ENCODE results near the gene CDH13.

The CDH13 gene

DNA sequence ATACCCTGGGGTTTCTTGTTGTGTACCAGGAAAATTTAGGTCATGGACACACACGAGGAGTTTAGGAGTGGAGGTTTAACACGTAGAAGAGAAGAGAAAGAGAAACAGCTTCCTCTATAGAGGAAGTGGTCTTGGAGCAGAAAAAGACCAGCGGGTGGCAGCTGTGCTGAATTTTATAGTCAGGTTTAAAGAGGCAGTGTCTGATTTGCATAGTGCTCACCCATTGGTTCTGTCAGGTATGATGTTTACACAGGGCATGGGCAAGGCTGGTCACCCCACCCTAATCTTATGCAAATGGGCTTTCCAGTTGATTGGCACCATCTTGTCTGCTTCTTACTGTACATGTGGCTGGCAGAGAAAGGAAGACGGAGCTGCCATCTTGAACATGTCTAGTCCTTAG is 309.0 kb downstream of the CDH13 start:
- H2BK5ac ChIP-seq (ENCODE audit: low read length): no peak overlapping the region
- H3K4me3 ChIP-seq (ENCODE audit: low read length): no peak overlapping the region
- H3K4ac ChIP-seq (ENCODE audit: low read depth, low read length): no peak overlapping the region
- H3K56ac ChIP-seq (ENCODE audit: low read length): no peak overlapping the region
- H3K27ac ChIP-seq (ENCODE audit: low read depth, low read length): no peak overlapping the region
- no peak overlapping the region for H4K5ac ChIP-seq (ENCODE audit: low read length)
- no peaks in the 10 kb centered on the region for H3K36me3 ChIP-seq (ENCODE audit: control insufficient read depth, insufficient read depth, low read length)
- H3K9ac ChIP-seq (ENCODE audit: low read length): no peak overlapping the region
- no CpG with 5 or more reads among the region's 4 CpGs for WGBS (ENCODE audit: extremely low coverage, insufficient coverage, low lambda C conversion rate)
- H3K23ac ChIP-seq (ENCODE audit: low read length): no peak overlapping the region
- H3K79me2 ChIP-seq (ENCODE audit: control insufficient read depth, insufficient read depth, low read length): no peaks in the 10 kb centered on the region
- H4K8ac ChIP-seq (ENCODE audit: low read depth, low read length): no peak overlapping the region
- no peak overlapping the region for H2AK5ac ChIP-seq (ENCODE audit: low read length)
- no peak overlapping the region for H3K18ac ChIP-seq (ENCODE audit: low read length)
- H3K4me1 ChIP-seq (ENCODE audit: control insufficient read depth, low read depth, low read length): peaks cover 2% of the 10 kb centered on the region
- no peaks in the 10 kb centered on the region for H3K79me1 ChIP-seq (ENCODE audit: low read length)
- H2BK15ac ChIP-seq (replicated peaks; ENCODE audit: low read depth): no peak overlapping the region
- no peak overlapping the region for H2BK120ac ChIP-seq (ENCODE audit: low read depth, low read length)
- DNase-seq: no peak
- H3K4me2 ChIP-seq (ENCODE audit: low read length): no peak overlapping the region
- no peaks in the 10 kb centered on the region for H3K27me3 ChIP-seq (ENCODE audit: insufficient read depth, low read length, poor library complexity)

DNA sequence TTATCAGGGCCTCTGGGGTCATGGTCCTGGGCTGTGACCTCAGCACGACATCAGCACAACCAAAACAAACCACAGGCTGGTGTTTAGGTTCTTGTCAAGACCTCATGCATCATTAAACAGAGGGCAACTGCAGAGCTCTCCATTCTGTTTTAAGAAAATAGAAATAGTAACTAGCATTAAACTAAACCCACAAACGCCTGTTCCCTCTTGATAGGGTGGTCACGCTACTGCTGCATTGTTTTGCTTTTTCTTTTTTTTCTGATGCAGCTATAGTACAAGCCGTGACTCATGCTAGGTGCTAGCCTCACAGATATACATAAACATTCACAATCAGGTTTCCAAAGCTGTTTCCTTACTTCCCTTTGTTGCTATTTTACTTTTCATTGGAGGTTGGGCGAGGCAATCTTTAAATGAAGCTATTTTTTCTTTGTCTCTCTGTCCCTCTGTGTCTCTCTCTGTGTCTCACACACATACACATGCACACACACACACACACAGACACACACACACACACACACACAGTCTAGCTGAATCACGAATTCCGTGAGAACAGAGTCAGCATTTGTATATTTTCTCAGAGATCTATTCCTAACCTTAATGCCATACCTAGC is 310.3 kb downstream of the CDH13 start:
- Histone ChIP-seq H3K79me2 (ENCODE audit: control insufficient read depth, insufficient read depth, low read length) (no peaks in the 10 kb centered on the region), H2BK15ac (replicated peaks; ENCODE audit: low read depth) (no peak overlapping the region), H2BK5ac (ENCODE audit: low read length) (no peak overlapping the region), H3K36me3 (ENCODE audit: control insufficient read depth, insufficient read depth, low read length) (no peaks in the 10 kb centered on the region), H3K4ac (ENCODE audit: low read depth, low read length) (no peak overlapping the region), H3K27me3 (ENCODE audit: insufficient read depth, low read length, poor library complexity) (no peaks in the 10 kb centered on the region), H3K4me2 (ENCODE audit: low read length) (no peak overlapping the region), H3K18ac (ENCODE audit: low read length) (no peak overlapping the region), H3K4me3 (ENCODE audit: low read length) (no peak overlapping the region), H2BK120ac (ENCODE audit: low read depth, low read length) (no peak overlapping the region), H3K27ac (ENCODE audit: low read depth, low read length) (no peak overlapping the region), H3K23ac (ENCODE audit: low read length) (no peak overlapping the region), H3K79me1 (ENCODE audit: low read length) (no peaks in the 10 kb centered on the region), H3K56ac (ENCODE audit: low read length) (no peak overlapping the region), H4K5ac (ENCODE audit: low read length) (no peak overlapping the region), H3K4me1 (ENCODE audit: control insufficient read depth, low read depth, low read length) (peaks cover 2% of the 10 kb centered on the region), H4K8ac (ENCODE audit: low read depth, low read length) (no peak overlapping the region), H3K9ac (ENCODE audit: low read length) (no peak overlapping the region), H2AK5ac (ENCODE audit: low read length) (no peak overlapping the region)
- WGBS (ENCODE audit: extremely low coverage, insufficient coverage, low lambda C conversion rate): no CpG with 5 or more reads among the region's 7 CpGs
- DNase-seq: peak; percentile 22

DNA sequence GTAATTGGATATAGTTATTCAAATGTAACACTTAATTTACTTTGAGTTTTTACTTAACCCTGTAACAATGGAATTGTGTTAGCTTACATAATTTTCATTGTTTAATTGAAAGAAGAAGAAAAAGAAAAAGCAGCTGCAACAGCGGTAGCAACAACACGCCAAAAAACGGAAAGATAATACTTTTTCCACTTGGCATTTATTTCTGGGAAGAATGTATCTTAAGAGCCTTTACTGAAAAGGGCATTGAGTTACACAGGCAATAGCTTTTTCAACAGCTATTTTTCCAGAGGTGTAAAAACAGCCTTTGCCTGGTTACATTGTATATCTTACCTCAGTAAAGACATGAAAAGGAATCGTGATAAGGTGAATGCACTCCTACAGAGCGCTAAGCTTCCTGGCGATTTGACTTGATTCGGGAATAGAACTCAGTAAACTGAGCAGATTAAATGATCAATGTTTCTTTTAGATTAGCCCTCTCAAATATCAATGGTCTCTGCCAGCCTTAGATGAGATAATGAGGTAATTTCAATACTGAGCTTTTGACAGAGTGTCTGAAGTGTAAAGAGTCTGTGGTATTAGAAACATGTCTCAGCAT is 311.3 kb downstream of the CDH13 start:
- Histone ChIP-seq H2BK120ac (ENCODE audit: low read depth, low read length) (no peak overlapping the region), H2AK5ac (ENCODE audit: low read length) (no peak overlapping the region), H3K4me3 (ENCODE audit: low read length) (no peak overlapping the region), H3K27ac (ENCODE audit: low read depth, low read length) (no peak overlapping the region), H4K8ac (ENCODE audit: low read depth, low read length) (no peak overlapping the region), H3K36me3 (ENCODE audit: control insufficient read depth, insufficient read depth, low read length) (no peaks in the 10 kb centered on the region), H3K56ac (ENCODE audit: low read length) (no peak overlapping the region), H3K79me1 (ENCODE audit: low read length) (no peaks in the 10 kb centered on the region), H2BK5ac (ENCODE audit: low read length) (no peak overlapping the region), H3K79me2 (ENCODE audit: control insufficient read depth, insufficient read depth, low read length) (no peaks in the 10 kb centered on the region), H3K18ac (ENCODE audit: low read length) (no peak overlapping the region), H3K4me2 (ENCODE audit: low read length) (no peak overlapping the region), H4K5ac (ENCODE audit: low read length) (no peak overlapping the region), H2BK15ac (replicated peaks; ENCODE audit: low read depth) (no peak overlapping the region), H3K27me3 (ENCODE audit: insufficient read depth, low read length, poor library complexity) (no peaks in the 10 kb centered on the region), H3K23ac (ENCODE audit: low read length) (no peak overlapping the region), H3K9ac (ENCODE audit: low read length) (no peak overlapping the region), H3K4me1 (ENCODE audit: control insufficient read depth, low read depth, low read length) (peaks cover 2% of the 10 kb centered on the region), H3K4ac (ENCODE audit: low read depth, low read length) (no peak overlapping the region)
- WGBS (ENCODE audit: extremely low coverage, insufficient coverage, low lambda C conversion rate): no CpG with 5 or more reads among the region's 7 CpGs
- DNase-seq: peak; percentile 69

DNA sequence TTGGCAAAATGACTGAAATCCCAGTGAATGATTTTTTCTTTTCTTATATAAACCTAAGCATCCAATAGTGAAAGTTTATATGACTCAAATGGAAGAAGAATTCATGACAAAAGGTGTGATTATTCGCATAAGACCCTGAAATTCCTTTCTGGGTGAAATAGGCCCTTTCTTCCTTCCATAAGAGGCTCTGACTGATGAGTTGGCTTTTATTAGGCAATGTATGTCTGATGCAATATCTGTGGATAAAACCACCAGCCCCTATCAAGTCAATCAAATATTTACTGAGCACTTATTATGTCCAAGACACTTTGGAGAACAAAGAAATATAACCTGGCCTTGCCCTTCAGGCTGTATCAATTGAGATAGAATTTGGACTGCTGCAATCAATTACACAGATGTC is 316.6 kb downstream of the CDH13 start:
- no CpG with 5 or more reads among the region's 1 CpG for WGBS (ENCODE audit: extremely low coverage, insufficient coverage, low lambda C conversion rate)
- H3K56ac ChIP-seq (ENCODE audit: low read length): no peak overlapping the region
- H4K8ac ChIP-seq (ENCODE audit: low read depth, low read length): no peak overlapping the region
- H2AK5ac ChIP-seq (ENCODE audit: low read length): no peak overlapping the region
- no peak overlapping the region for H2BK120ac ChIP-seq (ENCODE audit: low read depth, low read length)
- no peak overlapping the region for H3K4me3 ChIP-seq (ENCODE audit: low read length)
- no peak overlapping the region for H3K18ac ChIP-seq (ENCODE audit: low read length)
- H3K4me1 ChIP-seq (ENCODE audit: control insufficient read depth, low read depth, low read length): peaks cover 1% of the 10 kb centered on the region
- H3K27ac ChIP-seq (ENCODE audit: low read depth, low read length): no peak overlapping the region
- H2BK5ac ChIP-seq (ENCODE audit: low read length): no peak overlapping the region
- H3K79me1 ChIP-seq (ENCODE audit: low read length): no peaks in the 10 kb centered on the region
- H3K9ac ChIP-seq (ENCODE audit: low read length): no peak overlapping the region
- no peak overlapping the region for H3K4ac ChIP-seq (ENCODE audit: low read depth, low read length)
- no peak overlapping the region for H3K23ac ChIP-seq (ENCODE audit: low read length)
- H3K79me2 ChIP-seq (ENCODE audit: control insufficient read depth, insufficient read depth, low read length): no peaks in the 10 kb centered on the region
- no peak overlapping the region for H2BK15ac ChIP-seq (replicated peaks; ENCODE audit: low read depth)
- peak; percentile 8 for DNase-seq
- no peak overlapping the region for H4K5ac ChIP-seq (ENCODE audit: low read length)
- H3K4me2 ChIP-seq (ENCODE audit: low read length): no peak overlapping the region
- no peaks in the 10 kb centered on the region for H3K36me3 ChIP-seq (ENCODE audit: control insufficient read depth, insufficient read depth, low read length)
- H3K27me3 ChIP-seq (ENCODE audit: insufficient read depth, low read length, poor library complexity): no peaks in the 10 kb centered on the region

DNA sequence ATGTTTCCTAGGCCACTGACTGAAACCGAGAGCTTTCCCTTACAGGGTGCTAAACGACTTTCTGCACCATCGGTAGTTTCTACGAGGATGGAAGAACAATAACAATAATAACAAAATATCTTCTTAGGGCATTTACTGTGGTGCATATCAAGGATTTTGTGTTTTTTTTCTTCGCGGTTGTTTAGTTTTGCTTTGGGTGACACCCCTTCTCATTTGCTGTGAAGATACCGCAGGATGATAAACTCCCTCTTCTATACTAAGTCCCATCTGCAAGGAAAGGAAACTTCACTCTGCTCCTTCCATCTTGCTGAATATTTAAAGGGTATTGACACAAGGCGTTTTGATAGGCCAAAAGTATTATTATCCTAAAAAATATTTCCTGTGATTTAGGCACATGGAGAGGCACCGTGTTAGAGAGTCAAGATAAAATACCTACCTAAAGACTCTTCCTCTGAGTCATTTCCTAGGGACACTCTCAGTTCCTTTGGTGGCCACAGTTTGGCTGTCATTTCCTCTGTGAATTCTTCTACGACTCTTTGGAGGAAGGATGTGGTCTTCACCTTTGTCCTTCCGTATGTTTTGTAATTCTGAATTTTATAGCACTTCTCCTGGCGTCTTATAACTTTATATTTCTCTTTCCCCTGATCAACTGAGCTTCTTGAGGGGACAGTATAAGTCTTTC is 318.8 kb downstream of the CDH13 start:
- Histone ChIP-seq H3K4me3 (ENCODE audit: low read length) (no peak overlapping the region), H3K27ac (ENCODE audit: low read depth, low read length) (no peak overlapping the region), H3K79me2 (ENCODE audit: control insufficient read depth, insufficient read depth, low read length) (no peaks in the 10 kb centered on the region), H3K4ac (ENCODE audit: low read depth, low read length) (no peak overlapping the region), H3K56ac (ENCODE audit: low read length) (no peak overlapping the region), H4K8ac (ENCODE audit: low read depth, low read length) (no peak overlapping the region), H3K4me2 (ENCODE audit: low read length) (no peak overlapping the region), H4K5ac (ENCODE audit: low read length) (no peak overlapping the region), H3K4me1 (ENCODE audit: control insufficient read depth, low read depth, low read length) (no peaks in the 10 kb centered on the region), H3K79me1 (ENCODE audit: low read length) (no peaks in the 10 kb centered on the region), H3K36me3 (ENCODE audit: control insufficient read depth, insufficient read depth, low read length) (no peaks in the 10 kb centered on the region), H3K18ac (ENCODE audit: low read length) (no peak overlapping the region), H3K9ac (ENCODE audit: low read length) (no peak overlapping the region), H3K23ac (ENCODE audit: low read length) (no peak overlapping the region), H2BK120ac (ENCODE audit: low read depth, low read length) (no peak overlapping the region), H2BK5ac (ENCODE audit: low read length) (no peak overlapping the region), H2AK5ac (ENCODE audit: low read length) (no peak overlapping the region), H2BK15ac (replicated peaks; ENCODE audit: low read depth) (no peak overlapping the region), H3K27me3 (ENCODE audit: insufficient read depth, low read length, poor library complexity) (no peaks in the 10 kb centered on the region)
- DNase-seq: no peak
- WGBS (ENCODE audit: extremely low coverage, insufficient coverage, low lambda C conversion rate): no CpG with 5 or more reads among the region's 12 CpGs

All from mesendoderm (in vitro differentiated cells).